Measurements from ENCODE around the gene IL1RAPL1. TPM values are rescaled to one million over a fixed set of nuclear protein-coding genes. Genes with fewer than 3 reads are reported as not detected.

The IL1RAPL1 gene
- total RNA-seq, 3 donors from 2014 or later = 0.34 to 0.79 TPM; not detected in 1

GRCh38 chrX:29039501-29039900 lies 452.3 kb downstream of the IL1RAPL1 start:
- Histone ChIP-seq H3K4me1 (ENCODE audit: low read depth) (no peaks in the 10 kb centered on the region), H3K9me3 (no peaks in the 10 kb centered on the region), H3K4me3 (no peak overlapping the region), H3K36me3 (ENCODE audit: low read depth) (no peaks in the 10 kb centered on the region)
- intact Hi-C loops (cut with DNase I, micrococcal nuclease) = no loop called here
- DNase-seq (no peak), ATAC-seq (no peak)
- TF ChIP-seq CTCF (IDR thresholded peaks at IDR 0.05) = no peak

- intact Hi-C loops (cut with DNase I, micrococcal nuclease) = no loop called here
- no peaks in the 10 kb centered on the region for H3K9me3 ChIP-seq
Observed at GRCh38 chrX:29040160-29040559, 452.9 kb downstream of the IL1RAPL1 start.

GRCh38 chrX:29042341-29042740 lies 455.1 kb downstream of the IL1RAPL1 start:
- intact Hi-C loops (cut with DNase I, micrococcal nuclease) = no loop called here
- H3K9me3 ChIP-seq = no peaks in the 10 kb centered on the region
- TF ChIP-seq CTCF (IDR thresholded peaks at IDR 0.05) = no peak
- DNase-seq (no peak), ATAC-seq (no peak)
- H3K36me3 ChIP-seq (ENCODE audit: low read depth) = no peaks in the 10 kb centered on the region
- no peaks in the 10 kb centered on the region for H3K4me1 ChIP-seq (ENCODE audit: low read depth)
- H3K4me3 ChIP-seq = no peak overlapping the region

More at GRCh38 chrX:29040160-29040559, 452.9 kb downstream of the IL1RAPL1 start:
- H3K4me3 ChIP-seq = no peak overlapping the region
- no peaks in the 10 kb centered on the region for H3K4me1 ChIP-seq (ENCODE audit: low read depth)
- H3K36me3 ChIP-seq (ENCODE audit: low read depth) = no peaks in the 10 kb centered on the region
- DNase-seq = no peak
- no peak for TF ChIP-seq CTCF (IDR thresholded peaks at IDR 0.05)
- no peak for ATAC-seq

GRCh38 chrX:29043746-29044145 lies 456.5 kb downstream of the IL1RAPL1 start:
- intact Hi-C loops (cut with DNase I, micrococcal nuclease) = no loop called here
- no peak overlapping the region for H3K4me3 ChIP-seq
- no peak for TF ChIP-seq CTCF (IDR thresholded peaks at IDR 0.05)

GRCh38 chrX:29044423-29045184 lies 457.4 kb downstream of the IL1RAPL1 start:
- TF ChIP-seq CTCF (IDR thresholded peaks at IDR 0.05) = no peak
- Histone ChIP-seq H3K4me1 (ENCODE audit: low read depth) (no peaks in the 10 kb centered on the region), H3K36me3 (ENCODE audit: low read depth) (no peaks in the 10 kb centered on the region), H3K9me3 (no peaks in the 10 kb centered on the region), H3K4me3 (no peak overlapping the region)
- no peak for DNase-seq
- ATAC-seq = no peak
- intact Hi-C loops (cut with DNase I, micrococcal nuclease) = no loop called here

More at GRCh38 chrX:29043746-29044145, 456.5 kb downstream of the IL1RAPL1 start:
- H3K4me1 ChIP-seq (ENCODE audit: low read depth) = no peaks in the 10 kb centered on the region
- no peaks in the 10 kb centered on the region for H3K36me3 ChIP-seq (ENCODE audit: low read depth)
- DNase-seq (no peak), ATAC-seq (no peak)
- H3K9me3 ChIP-seq = no peaks in the 10 kb centered on the region

All from mucosa of descending colon (tissue), 3 donors.